IMR-90 (cell line): ENCODE results near the gene NTRK2. TPM values are rescaled to one million over a fixed set of nuclear protein-coding genes. Genes with fewer than 3 reads are reported as not detected.

Experiments
- ATAC-seq: fragments of 200-7000 bp; cut with Tn5 transposase; 2 replicates; pipeline ENCODE4 v1.9.1; 2020; ENCODE audit warnings: low read depth, mild to moderate bottlenecking, moderate library complexity
- BruUV-seq: library from RNA; stranded (reverse); fragments of 400-500 nt; replicated peaks from 2 replicates; lab custom pipeline; 2021; lab: Mats Ljungman, UMichigan
- CTCF ChIA-PET: fragments of 300-600 bp; formaldehyde crosslinking; extraction: SDS; loops from one replicate; lab custom pipeline; 2021; ENCODE audit warnings: antibody characterized with exemption; lab: Yijun Ruan, JAX
- POLR2A ChIA-PET: fragments of 300-600 bp; sonication (Branson Sonifier 250); formaldehyde crosslinking; loops from one replicate; lab custom pipeline; 2022; ENCODE audit warnings: antibody characterized with exemption; ENCODE audit not compliant: unreplicated experiment; lab: Charles Lee
- DNase-seq: peaks from one replicate; pipeline ENCODE4 v3.0.0; 2013
- H2AFZ ChIP-seq: replicated peaks from 2 replicates; pipeline ENCODE3; 2013; ENCODE audit warnings: low read length, mild to moderate bottlenecking; ENCODE audit not compliant: poor library complexity
- H2AK5ac ChIP-seq: 2 replicates; pipeline ENCODE4 v1.6.1; 2013; ENCODE audit warnings: low read depth, low read length, inconsistent platforms
- H2AK9ac ChIP-seq: replicated peaks from 2 replicates; pipeline ENCODE3; 2013; ENCODE audit warnings: mild to moderate bottlenecking, low read depth, low read length, moderate library complexity; ENCODE audit not compliant: poor library complexity
- H2BK120ac ChIP-seq: 2 replicates; pipeline ENCODE4 v1.6.1; 2013; ENCODE audit warnings: low read depth, low read length, inconsistent platforms
- H2BK15ac ChIP-seq: 3 replicates; pipeline ENCODE4 v1.6.1; 2013; ENCODE audit warnings: low read depth, low read length, inconsistent platforms
- H2BK20ac ChIP-seq: 2 replicates; pipeline ENCODE4 v1.6.1; 2013; ENCODE audit warnings: low read depth, mild to moderate bottlenecking, inconsistent platforms, low read length, moderate library complexity
- H2BK5ac ChIP-seq: 2 replicates; pipeline ENCODE4 v1.6.1; 2013; ENCODE audit warnings: mild to moderate bottlenecking, low read depth, low read length, inconsistent platforms; ENCODE audit not compliant: poor library complexity, severe bottlenecking
- H3K14ac ChIP-seq: replicated peaks from 2 replicates; pipeline ENCODE4 v1.6.1; 2013; ENCODE audit warnings: low read depth, low read length, inconsistent platforms
- H3K18ac ChIP-seq: 2 replicates; pipeline ENCODE4 v1.6.1; 2013; ENCODE audit warnings: low read depth, low read length, control low read depth
- H3K23ac ChIP-seq: 2 replicates; pipeline ENCODE4 v1.6.1; 2013; ENCODE audit warnings: low read depth, low read length, inconsistent platforms
- H3K27ac ChIP-seq: 2 replicates; pipeline ENCODE4 v1.5.1; 2013; ENCODE audit warnings: mild to moderate bottlenecking, control low read depth, low read length; ENCODE audit not compliant: insufficient read depth
- H3K27me3 ChIP-seq: 2 replicates; pipeline ENCODE4 v1.6.1; 2013; ENCODE audit warnings: low read length; ENCODE audit not compliant: control insufficient read depth, insufficient read depth
- H3K36me3 ChIP-seq: 2 replicates; pipeline ENCODE4 v1.6.1; 2013; ENCODE audit warnings: low read length, mixed read lengths; ENCODE audit not compliant: control insufficient read depth, insufficient read depth
- H3K4ac ChIP-seq: 2 replicates; pipeline ENCODE4 v1.6.1; 2013; ENCODE audit warnings: low read depth, low read length, inconsistent platforms
- H3K4me1 ChIP-seq: 2 replicates; pipeline ENCODE4 v1.6.1; 2013; ENCODE audit warnings: low read length, mixed read lengths; ENCODE audit not compliant: control insufficient read depth, insufficient read depth
- H3K4me2 ChIP-seq: 2 replicates; pipeline ENCODE4 v1.6.1; 2013; ENCODE audit warnings: low read depth, mild to moderate bottlenecking, control low read depth, low read length, moderate library complexity
- H3K4me3 ChIP-seq: 2 replicates; pipeline ENCODE4 v1.5.1; 2013; ENCODE audit warnings: low read depth, mild to moderate bottlenecking, control low read depth, low read length, moderate library complexity; ENCODE audit not compliant: insufficient read depth
- H3K56ac ChIP-seq: 2 replicates; pipeline ENCODE4 v1.6.1; 2013; ENCODE audit warnings: low read length, inconsistent platforms; ENCODE audit not compliant: insufficient read depth; ENCODE audit errors: extremely low read depth
- H3K79me1 ChIP-seq, 2 experiments: 2 replicates each; pipeline ENCODE4 v1.6.1; 2013; ENCODE audit warnings: low read length in 2 of 2, inconsistent platforms in 1 of 2, low read depth in 1 of 2
- H3K9ac ChIP-seq: 2 replicates; pipeline ENCODE4 v1.6.1; 2013; ENCODE audit warnings: low read depth, low read length, control low read depth
- H3K9me1 ChIP-seq: 2 replicates; pipeline ENCODE4 v1.6.1; 2013; ENCODE audit warnings: low read length, inconsistent platforms; ENCODE audit not compliant: insufficient read depth
- H3K9me3 ChIP-seq: 2 replicates; pipeline ENCODE4 v1.6.1; 2013; ENCODE audit warnings: low read length; ENCODE audit not compliant: control insufficient read depth, insufficient read depth
- H4K20me1 ChIP-seq: 2 replicates; pipeline ENCODE4 v1.6.1; 2013; ENCODE audit warnings: low read length, inconsistent platforms; ENCODE audit not compliant: insufficient read depth
- H4K5ac ChIP-seq: 2 replicates; pipeline ENCODE4 v1.6.1; 2013; ENCODE audit warnings: mild to moderate bottlenecking, low read depth, low read length, control low read depth
- H4K8ac ChIP-seq, 2 experiments: 2 replicates each; pipeline ENCODE4 v1.6.1; 2013; ENCODE audit warnings: low read depth in 2 of 2, low read length in 2 of 2, control low read depth in 1 of 2, inconsistent platforms in 1 of 2
- H4K91ac ChIP-seq: 2 replicates; pipeline ENCODE4 v1.6.1; 2013; ENCODE audit warnings: low read depth, low read length, inconsistent platforms; ENCODE audit not compliant: insufficient read depth
- CEBPB ChIP-seq: IDR thresholded peaks from 2 replicates; pipeline ENCODE4 v1.6.1; 2012; ENCODE audit warnings: low read depth, low read length, improper control_type of control experiment
- CHD1 ChIP-seq: IDR thresholded peaks from 2 replicates; pipeline ENCODE4 v1.6.1; 2012; ENCODE audit warnings: low read depth, low read length, improper control_type of control experiment
- CTCF ChIP-seq: conservative IDR thresholded peaks from 2 replicates; pipeline ENCODE4 v1.5.1; 2012; ENCODE audit warnings: mild to moderate bottlenecking, low read depth, low read length, improper control_type of control experiment
- RAD21 ChIP-seq: IDR thresholded peaks from 2 replicates; pipeline ENCODE4 v1.6.1; 2012; ENCODE audit warnings: low read length, improper control_type of control experiment
- RCOR1 ChIP-seq: IDR thresholded peaks from 2 replicates; pipeline ENCODE4 v1.6.1; 2012; ENCODE audit warnings: mild to moderate bottlenecking, low read length, improper control_type of control experiment; ENCODE audit not compliant: insufficient replicate concordance
- RFX5 ChIP-seq: IDR thresholded peaks from 2 replicates; pipeline ENCODE4 v1.8.0; 2012; ENCODE audit warnings: low read depth, mild to moderate bottlenecking, low read length, moderate library complexity
- USF2 ChIP-seq: fragments of 150-350 bp; IDR thresholded peaks from 2 replicates; pipeline ENCODE4 v1.6.1; 2017; ENCODE audit warnings: mild to moderate bottlenecking, antibody characterized with exemption, low read length, low read depth
- WGBS, 2 experiments: methylation state at CpG; one replicate each; pipeline versions ENCODE4 v1.1.5 to v1.1.7; 2013; ENCODE audit warnings: missing lambda C conversion rate in 2 of 2; ENCODE audit not compliant: insufficient read length in 1 of 2; ENCODE audit errors: extremely low coverage in 2 of 2; 5-methylcytosine and 5-hydroxymethylcytosine counted together
- dilution Hi-C: fragments of 300-500 bp; cut with HindIII; formaldehyde crosslinking; loops from one replicate; pipeline ENCODE4 v1.14.3; 2018; ENCODE audit warnings: low sequenced_read_pairs; ENCODE audit not compliant: unreplicated experiment
- in situ Hi-C: fragments of 300-500 bp; cut with MboI; formaldehyde crosslinking; loops from 3 replicates; pipeline ENCODE4 v1.14.3; 2019; ENCODE audit warnings: low sequenced_read_pairs, inconsistent platforms, mixed read lengths
- intact Hi-C: fragments of 100-400 bp; cut with micrococcal nuclease; formaldehyde crosslinking; loops from 2 replicates; pipeline ENCODE4 v1.10.0; 2022
- polyA plus RNA-seq, 3 experiments: library from polyadenylated mRNA; depleted of rRNA; stranded (reverse); fragments of >200 nt; gene quantifications; 2 replicates each; pipeline ENCODE4 v1.2.3, GENCODE V29; 2012; ENCODE audit warnings: low replicate concordance in 1 of 3
- total RNA-seq: library from RNA; depleted of rRNA; stranded (reverse); fragments of >200 nt; gene quantifications from 2 replicates; pipeline ENCODE4 v1.2.3, GENCODE V29; 2012

NTRK2 gene
- total and polyA plus RNA-seq, 2 of the 4 experiments (the other 2 are of a cell fraction): under 0.01 to 0.02 TPM

- Histone ChIP-seq H3K9me3 (peaks cover 16% of the 10 kb centered on the region; the same call in 1 of the 2 replicates), H2AK9ac (no peak overlapping the region), H4K8ac (no peak overlapping the region), H4K91ac (no peak overlapping the region), H3K9me1 (no peaks in the 10 kb centered on the region), H3K4ac (no peak overlapping the region), H3K36me3 (no peaks in the 10 kb centered on the region), H3K9ac (no peak overlapping the region), H2AFZ (no peak overlapping the region), H3K18ac (no peak overlapping the region), H3K4me2 (no peak overlapping the region), H3K4me3 (no peak overlapping the region), H4K5ac (no peak overlapping the region), H2BK5ac (no peak overlapping the region), H2BK15ac (no peak overlapping the region), H3K27ac (no peak overlapping the region), H3K14ac (no peak overlapping the region), H4K20me1 (no peaks in the 10 kb centered on the region), H3K4me1 (no peaks in the 10 kb centered on the region), H3K23ac (no peak overlapping the region), H2BK20ac (no peak overlapping the region), H2BK120ac (no peak overlapping the region), H3K79me1 (no peaks in the 10 kb centered on the region), H2AK5ac (no peak overlapping the region), H3K56ac (no peak overlapping the region), H3K27me3 (no peaks in the 10 kb centered on the region)
- DNase-seq: no peak
- ATAC-seq: no peak
- no TSS peak for BruUV-seq
- dilution Hi-C loops: no loop called here
- TF ChIP-seq RCOR1 (no peak), CTCF (no peak), CEBPB (no peak), RFX5 (no peak), CHD1 (no peak), USF2 (no peak), RAD21 (no peak)
- in situ Hi-C loops: no loop called here
- POLR2A ChIA-PET: no interaction called here
- intact Hi-C loops: no loop called here
- CTCF ChIA-PET: no interaction called here
- WGBS, 2 experiments: no CpG with 5 or more reads among the region's 4 CpGs
Measured at GRCh38 chr9:85054017-85054416, 384.5 kb downstream of the NTRK2 start.
